Muscle layer of colon (tissue), 2 donors: ENCODE measurements around the gene FXR1.
A peak's percentile ranks its signal among the peaks of the same experiment; 100 is the strongest.
"Not testable (repeated sequence)": the region's sequence is repeated elsewhere in the genome, so short reads cannot be mapped to it uniquely, and the experiment has no call there.

Source experiments
- H3K27ac ChIP-seq: one replicate; pipeline ENCODE4 v1.7.0; 2013; ENCODE audit warnings: low read depth, mild to moderate bottlenecking, low read length, moderate library complexity
- H3K27me3 ChIP-seq, 2 donors: one replicate each; pipeline ENCODE4 v1.7.0; 2013; ENCODE audit warnings: low read length in 2 of 2, mild to moderate bottlenecking in 2 of 2; ENCODE audit not compliant: insufficient read depth in 2 of 2, control insufficient read depth in 1 of 2
- H3K36me3 ChIP-seq: one replicate; pipeline ENCODE4 v1.7.0; 2013; ENCODE audit warnings: mild to moderate bottlenecking, low read length; ENCODE audit not compliant: insufficient read depth
- H3K4me1 ChIP-seq: one replicate; pipeline ENCODE4 v1.7.0; 2013; ENCODE audit warnings: mild to moderate bottlenecking, low read length; ENCODE audit not compliant: insufficient read depth
- H3K4me3 ChIP-seq, 2 donors: one replicate each; pipeline ENCODE4 v1.7.0; 2013; ENCODE audit warnings: low read length in 2 of 2, low read depth in 1 of 2, mild to moderate bottlenecking in 1 of 2, moderate library complexity in 1 of 2
- H3K9ac ChIP-seq: one replicate; pipeline ENCODE4 v1.7.0; 2013; ENCODE audit warnings: low read length
- H3K9me3 ChIP-seq: one replicate; pipeline ENCODE4 v1.7.0; 2013; ENCODE audit warnings: mild to moderate bottlenecking, low read length
- donor health status: abdominal sarcoma.
- donor health status: Adenocarcinoma of cecum.

FXR1 gene

DNA sequence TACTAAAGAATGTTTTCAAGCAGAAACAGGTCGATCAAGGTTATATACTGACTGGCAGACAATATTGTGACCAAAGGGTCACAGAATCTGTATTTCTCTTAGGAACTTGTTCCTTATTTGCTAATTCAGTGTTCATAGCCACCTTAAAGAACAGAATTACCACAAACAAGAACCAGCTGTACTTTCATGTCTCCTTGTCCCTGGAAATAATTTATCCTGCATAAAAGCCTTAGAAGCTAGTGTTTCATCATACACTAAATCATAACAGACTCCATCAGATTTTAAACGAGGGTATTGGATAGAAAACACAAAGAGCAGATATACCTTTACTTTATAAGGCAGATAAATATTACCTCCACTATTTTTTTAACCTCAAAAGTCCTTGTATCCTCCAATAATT is 70.7 kb downstream of the FXR1 start:
- no peak overlapping the region for H3K27ac ChIP-seq
- no peak overlapping the region for H3K4me3 ChIP-seq
- H3K9ac ChIP-seq, result no peak overlapping the region
- H3K9me3 ChIP-seq, result no peaks in the 10 kb centered on the region
- peaks cover 63% of the 10 kb centered on the region for H3K36me3 ChIP-seq
- no peaks in the 10 kb centered on the region for H3K27me3 ChIP-seq
- H3K4me1 ChIP-seq, result peaks cover 17% of the 10 kb centered on the region

DNA sequence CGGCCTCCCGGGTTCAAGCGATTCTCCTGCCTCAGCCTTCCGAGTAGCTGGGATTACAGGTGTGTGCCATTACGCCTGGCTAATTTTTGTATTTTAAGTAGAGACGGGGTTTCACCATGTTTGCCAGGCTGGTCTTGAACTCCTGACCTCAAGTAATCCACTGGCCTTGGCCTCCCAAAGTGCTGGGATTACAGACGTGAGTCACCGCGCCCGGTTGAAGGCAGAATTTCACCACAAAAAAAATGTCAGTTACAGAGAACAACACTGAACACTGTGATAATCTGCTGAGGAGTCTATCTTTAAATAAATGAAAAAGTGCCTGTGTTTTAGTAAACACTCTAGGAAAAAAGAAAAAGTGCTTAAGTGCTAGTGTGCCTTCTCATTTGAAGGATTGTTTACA is 73.9 kb downstream of the FXR1 start:
- H3K9ac ChIP-seq, H3K9me3 ChIP-seq, H3K27me3 ChIP-seq, H3K27ac ChIP-seq, H3K4me3 ChIP-seq: not testable (repeated sequence)
- Histone ChIP-seq H3K36me3 (peaks cover 52% of the 10 kb centered on the region), H3K4me1 (peaks cover 17% of the 10 kb centered on the region)

DNA sequence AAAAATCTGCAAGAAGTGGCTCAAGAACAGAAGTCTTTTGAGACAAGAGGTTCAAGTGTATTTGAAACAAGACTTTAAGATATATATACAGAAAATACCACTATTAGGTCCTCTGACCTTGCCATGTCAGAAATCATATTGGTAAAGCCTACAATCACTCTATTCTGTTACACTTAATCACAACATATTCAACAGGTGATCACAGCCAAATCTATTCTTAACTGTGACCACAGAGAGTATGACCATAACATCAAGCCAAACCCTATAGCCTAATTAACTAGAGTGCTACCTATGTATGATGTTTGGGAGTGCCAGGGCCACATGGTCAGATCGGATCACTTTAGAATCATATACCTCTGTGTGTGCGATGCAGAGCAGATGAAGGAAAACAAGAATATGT is 74.9 kb downstream of the FXR1 start:
- H3K4me3 ChIP-seq, result no peak overlapping the region
- H3K27ac ChIP-seq, result no peak overlapping the region
- H3K36me3 ChIP-seq, result peaks cover 51% of the 10 kb centered on the region
- H3K4me1 ChIP-seq, result peaks cover 17% of the 10 kb centered on the region
- no peaks in the 10 kb centered on the region for H3K9me3 ChIP-seq
- H3K27me3 ChIP-seq, result no peaks in the 10 kb centered on the region
- no peak overlapping the region for H3K9ac ChIP-seq

DNA sequence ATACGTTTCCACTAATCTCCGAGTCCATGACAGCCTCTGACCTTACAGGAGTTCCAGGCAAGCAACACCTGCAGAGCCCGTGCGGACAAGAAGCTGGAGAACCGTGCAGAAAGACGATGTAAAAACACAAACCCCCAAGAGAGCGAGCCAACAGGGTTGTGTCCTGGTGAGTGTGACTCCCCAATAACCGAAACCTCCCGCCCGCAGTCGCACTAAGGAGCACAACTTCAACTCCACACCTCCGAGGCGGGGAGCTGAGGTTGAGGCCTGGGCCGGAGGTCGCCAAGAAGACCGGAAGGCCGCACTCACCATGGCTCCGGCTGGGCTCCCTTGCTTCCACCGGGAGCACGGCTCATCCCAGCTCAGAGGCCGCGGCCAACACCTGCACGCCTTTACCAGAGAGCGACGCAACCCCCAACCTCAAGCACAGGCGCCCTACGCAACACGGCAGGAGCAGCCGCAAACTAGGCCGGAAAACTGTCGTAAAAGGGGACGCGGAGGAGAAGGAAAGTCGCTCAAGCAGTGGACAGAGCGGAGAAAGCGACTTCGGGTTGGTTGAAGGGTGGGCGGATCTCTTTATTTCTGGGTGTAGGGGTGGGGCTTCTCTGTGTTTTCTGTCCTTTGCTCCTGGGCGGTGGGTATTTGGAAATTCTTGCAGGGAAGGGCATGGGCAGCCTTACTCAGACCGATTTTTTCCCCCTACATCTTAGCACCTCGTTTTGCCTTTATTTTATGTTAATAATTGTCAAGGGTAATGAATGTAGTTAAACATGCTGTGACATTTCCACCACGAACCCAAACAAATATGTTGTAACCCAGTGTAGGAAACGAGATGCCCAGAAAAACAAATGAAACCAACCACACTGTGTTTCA is 77.1 kb downstream of the FXR1 start, which contains the start of gene DNAJC19:
DNAJC19 (minus strand) TSS at position 446 of the 873 bp plus-strand sequence; CDS start at position 312, 134 bp downstream.
- no peaks in the 10 kb centered on the region for H3K27me3 ChIP-seq
- H3K4me3 ChIP-seq, result peak within 1 kb of the TSS; percentile 93 to 99
- H3K4me1 ChIP-seq, result peaks cover 17% of the 10 kb centered on the region
- H3K27ac ChIP-seq, result peak within 1 kb of the TSS; percentile 80
- H3K9me3 ChIP-seq, result no peaks in the 10 kb centered on the region
- H3K36me3 ChIP-seq, result peaks cover 33% of the 10 kb centered on the region
- peak within 1 kb of the TSS; percentile 87 for H3K9ac ChIP-seq

DNA sequence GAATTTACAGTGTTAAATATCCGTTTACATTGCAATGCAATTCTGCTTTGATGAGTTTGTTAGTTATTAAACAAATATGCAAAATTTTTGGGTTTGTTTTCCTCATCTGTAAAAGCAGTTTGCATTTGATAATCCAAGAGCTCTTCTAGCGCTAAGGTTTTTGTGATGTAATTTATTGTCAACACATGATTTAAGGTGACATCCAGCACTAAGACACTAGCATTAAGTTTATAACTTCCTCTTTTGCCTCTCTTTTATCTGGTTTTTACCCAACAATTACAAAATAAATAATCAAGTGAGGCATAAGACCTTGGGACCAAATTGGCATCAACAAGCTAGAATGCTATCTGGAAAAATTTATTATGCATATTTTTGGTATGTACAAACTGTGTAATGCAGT is 78.0 kb downstream of the FXR1 start:
- Histone ChIP-seq H3K4me1 (peaks cover 17% of the 10 kb centered on the region), H3K9me3 (no peaks in the 10 kb centered on the region), H3K4me3 (peak overlapping the region; percentile 93 to 99), H3K9ac (peak overlapping the region; percentile 87), H3K27ac (no peak overlapping the region), H3K27me3 (no peaks in the 10 kb centered on the region), H3K36me3 (peaks cover 26% of the 10 kb centered on the region)

DNA sequence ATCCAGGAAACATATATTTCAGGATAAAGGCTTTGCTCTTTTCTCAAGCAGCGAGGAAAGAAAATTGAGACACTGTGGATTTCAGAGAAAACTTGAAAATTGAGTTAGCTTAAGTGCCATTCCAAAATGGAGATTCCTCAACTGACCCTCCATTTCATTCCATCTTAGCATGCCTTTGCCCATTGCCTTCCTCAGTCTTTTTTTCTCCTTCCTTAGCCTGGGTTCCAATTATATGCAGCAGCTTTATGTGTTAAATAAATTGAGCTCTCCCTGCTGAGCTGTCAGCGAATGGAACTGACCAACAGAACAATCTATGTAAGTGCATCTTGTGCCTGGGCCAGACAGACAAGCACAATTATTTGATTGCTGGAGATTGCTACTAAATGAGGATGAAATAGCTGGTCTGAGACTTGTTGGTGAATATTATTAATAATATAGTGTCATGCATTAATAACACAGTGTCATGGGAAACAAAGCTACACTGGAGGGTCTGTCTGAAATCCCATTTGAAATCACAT is 84.0 kb downstream of the FXR1 start:
- no peaks in the 10 kb centered on the region for H3K4me1 ChIP-seq
- H3K9ac ChIP-seq, result no peak overlapping the region
- H3K9me3 ChIP-seq, result no peaks in the 10 kb centered on the region
- H3K36me3 ChIP-seq, result no peaks in the 10 kb centered on the region
- H3K27me3 ChIP-seq, result no peaks in the 10 kb centered on the region
- no peak overlapping the region for H3K4me3 ChIP-seq
- H3K27ac ChIP-seq, result no peak overlapping the region

DNA sequence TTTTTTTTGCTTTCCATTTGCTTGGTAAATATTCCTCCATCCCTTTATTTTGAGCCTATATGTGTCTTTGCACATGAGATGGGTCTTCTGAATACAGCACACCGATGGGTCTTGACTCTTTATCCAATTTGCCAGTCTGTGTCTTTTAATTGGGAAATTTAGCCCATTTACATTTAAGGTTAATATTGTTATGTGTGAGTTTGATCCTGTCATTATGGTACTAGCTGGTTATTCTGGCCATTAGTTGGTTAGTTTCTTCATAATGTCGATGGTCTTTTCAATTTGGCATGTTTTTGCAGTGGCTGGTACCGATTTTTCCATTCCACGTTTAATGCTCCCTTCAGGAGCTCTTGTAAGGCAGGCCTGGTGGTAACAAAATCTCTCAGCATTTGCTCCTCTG is 89.9 kb downstream of the FXR1 start:
- not testable (repeated sequence) for H3K27ac ChIP-seq, H3K9me3 ChIP-seq, H3K36me3 ChIP-seq, H3K4me1 ChIP-seq, H3K27me3 ChIP-seq, H3K4me3 ChIP-seq, H3K9ac ChIP-seq

DNA sequence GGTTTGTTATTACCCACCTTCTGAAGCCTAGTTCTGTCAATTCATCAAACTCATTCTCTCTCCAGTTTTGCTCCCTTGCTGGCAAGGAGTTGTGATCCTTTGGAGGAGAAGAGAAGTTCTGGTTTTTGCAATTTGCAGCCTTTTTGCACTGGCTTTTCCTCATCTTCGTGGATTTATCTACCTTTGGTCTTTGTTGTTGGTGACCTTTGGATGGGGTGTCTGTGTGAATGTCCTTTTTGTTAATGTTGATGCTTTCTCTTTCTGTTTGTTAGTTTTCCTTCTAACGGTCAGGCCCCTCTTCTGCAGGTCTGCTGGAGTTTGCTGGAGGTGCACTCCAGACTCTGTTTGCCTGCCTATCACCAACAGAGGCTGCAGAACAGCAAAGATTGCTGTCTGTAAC is 91.0 kb downstream of the FXR1 start:
- H3K4me3 ChIP-seq, H3K9me3 ChIP-seq, H3K4me1 ChIP-seq, H3K36me3 ChIP-seq, H3K27me3 ChIP-seq, H3K9ac ChIP-seq, H3K27ac ChIP-seq: not testable (repeated sequence)

DNA sequence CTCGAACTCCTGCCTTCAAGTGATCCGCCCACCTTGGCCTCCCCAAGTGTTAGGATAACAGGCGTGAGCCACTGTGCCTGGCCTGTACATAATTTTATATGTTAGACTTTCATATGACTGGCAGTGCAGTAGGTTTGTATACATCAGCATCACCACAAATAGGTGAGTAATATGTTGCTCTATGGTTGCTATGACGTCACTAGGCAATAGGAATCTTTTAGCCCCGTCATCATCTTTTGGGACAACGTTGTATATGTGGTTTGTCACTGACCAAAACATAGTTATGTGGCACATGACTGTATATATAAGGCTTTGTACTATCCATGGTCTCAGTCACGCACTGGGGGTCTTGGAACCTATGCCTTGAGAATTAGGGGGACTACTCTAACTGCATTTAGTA is 94.1 kb downstream of the FXR1 start:
- no peak overlapping the region for H3K9ac ChIP-seq
- no peaks in the 10 kb centered on the region for H3K36me3 ChIP-seq
- H3K27ac ChIP-seq, result no peak overlapping the region
- no peaks in the 10 kb centered on the region for H3K9me3 ChIP-seq
- H3K4me3 ChIP-seq, result no peak overlapping the region
- no peaks in the 10 kb centered on the region for H3K27me3 ChIP-seq
- H3K4me1 ChIP-seq, result no peaks in the 10 kb centered on the region

DNA sequence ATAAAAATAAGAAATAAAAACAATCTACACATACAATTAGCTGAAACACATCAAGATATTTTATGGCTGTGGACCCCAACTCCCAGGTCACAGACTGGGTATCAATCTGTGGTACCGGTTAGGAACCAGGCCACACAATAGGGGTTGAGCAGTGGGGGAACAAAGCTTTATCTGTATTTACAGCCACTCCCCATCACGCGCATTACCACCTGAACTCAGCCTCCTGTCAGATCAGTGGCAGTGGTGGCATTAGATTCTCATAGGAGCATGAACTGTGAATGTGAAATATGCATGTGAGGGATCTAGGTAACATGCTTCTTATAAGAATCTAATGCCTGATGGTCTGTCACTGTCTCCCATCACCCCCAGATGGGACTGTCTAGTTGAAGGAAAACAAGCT is 94.8 kb downstream of the FXR1 start:
- no peak overlapping the region for H3K9ac ChIP-seq

DNA sequence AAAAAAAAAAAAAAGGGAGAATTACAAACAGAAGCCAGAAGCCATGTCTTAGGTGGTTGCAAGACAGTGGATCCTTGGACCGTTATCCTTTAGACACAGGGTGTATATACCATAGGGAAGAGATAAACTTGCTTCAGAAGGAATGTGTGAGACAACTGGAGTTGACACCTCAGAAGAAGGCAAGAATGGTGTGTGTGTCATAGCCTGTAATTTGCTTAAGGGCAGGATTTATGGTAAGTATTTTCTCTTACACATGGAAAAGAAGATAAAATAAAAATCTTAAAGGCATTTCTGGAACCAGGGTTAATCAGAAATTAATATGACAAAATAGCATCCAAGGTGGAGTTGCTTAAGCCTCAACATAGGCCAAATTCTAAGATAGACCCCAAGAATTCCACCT is 96.3 kb downstream of the FXR1 start:
- H3K4me3 ChIP-seq, result no peak overlapping the region
- no peaks in the 10 kb centered on the region for H3K4me1 ChIP-seq
- H3K9ac ChIP-seq, result no peak overlapping the region
- no peaks in the 10 kb centered on the region for H3K36me3 ChIP-seq
- H3K27me3 ChIP-seq, result no peaks in the 10 kb centered on the region
- no peak overlapping the region for H3K27ac ChIP-seq
- H3K9me3 ChIP-seq, result no peaks in the 10 kb centered on the region

More for the DNA sequence above, 94.8 kb downstream of the FXR1 start:
- H3K36me3 ChIP-seq, result no peaks in the 10 kb centered on the region
- no peaks in the 10 kb centered on the region for H3K4me1 ChIP-seq
- H3K27ac ChIP-seq, result no peak overlapping the region
- H3K4me3 ChIP-seq, result no peak overlapping the region
- no peaks in the 10 kb centered on the region for H3K9me3 ChIP-seq
- H3K27me3 ChIP-seq, result no peaks in the 10 kb centered on the region

DNA sequence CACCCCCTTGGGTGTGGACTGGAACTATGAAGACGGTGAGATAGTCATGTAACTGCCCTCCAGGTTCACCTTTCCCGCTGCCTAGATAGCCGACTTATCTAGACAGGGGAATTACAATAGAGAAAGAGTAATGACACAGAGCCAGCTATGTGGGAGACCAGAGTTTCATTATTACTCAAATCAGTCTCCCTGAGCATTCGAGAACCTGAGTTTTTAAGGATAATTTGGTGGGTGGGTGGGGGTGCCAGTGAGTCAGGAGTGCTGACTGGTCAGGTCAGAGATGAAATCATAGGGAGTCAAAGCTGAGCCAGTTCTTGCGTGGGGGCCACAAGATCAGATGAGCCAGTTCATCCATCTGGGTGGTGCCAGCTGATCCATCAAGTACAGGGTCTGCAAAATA is 96.8 kb downstream of the FXR1 start:
- H3K9me3 ChIP-seq, result no peaks in the 10 kb centered on the region
- no peaks in the 10 kb centered on the region for H3K36me3 ChIP-seq
- no peaks in the 10 kb centered on the region for H3K4me1 ChIP-seq
- no peak overlapping the region for H3K27ac ChIP-seq
- H3K9ac ChIP-seq, result no peak overlapping the region
- H3K4me3 ChIP-seq, result no peak overlapping the region
- H3K27me3 ChIP-seq, result no peaks in the 10 kb centered on the region
